ENCODE data around the gene MKKS. TPM values are rescaled to one million over a fixed set of nuclear protein-coding genes. Genes with fewer than 3 reads are reported as not detected.

Gene MKKS
- total and polyA plus RNA-seq, 2 of the 13 experiments (the other 11 are each of a cell fraction or from before 2014, with no cell fraction given), result 26.7 to 34.5 TPM

DNA sequence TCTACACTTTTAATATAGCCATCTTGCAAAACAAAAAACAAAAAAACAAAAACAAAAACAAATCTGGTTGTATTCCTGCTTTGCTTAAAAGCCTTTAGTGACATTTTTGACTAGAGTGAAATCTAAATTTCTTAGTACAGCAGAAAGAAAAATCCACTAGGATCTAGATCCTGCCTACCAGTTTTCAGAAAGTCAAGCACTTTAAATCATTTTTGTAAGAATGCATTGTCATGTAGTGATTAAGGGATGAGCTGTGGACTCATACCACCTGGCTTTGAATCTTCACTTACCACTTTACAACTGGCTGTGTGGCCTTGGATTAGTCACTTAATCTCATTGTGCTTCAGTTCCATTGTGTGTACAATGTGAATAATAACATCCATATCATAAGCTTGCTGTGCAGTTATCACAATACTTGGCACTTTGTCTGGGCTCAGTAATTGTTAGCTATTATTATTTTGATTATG is 4.0 kb downstream of the MKKS start (continued):
- TF ChIP-seq ZSCAN9 (CRISPR knock-in tag; IDR thresholded peaks at IDR 0.05; ENCODE audit: borderline replicate concordance), result 0 out of 2 replicates have a peak, but pooled peaks have one; percentile 5
- no peak for TF ChIP-seq GLI4 (CRISPR knock-in tag; IDR thresholded peaks at IDR 0.05; ENCODE audit: borderline replicate concordance)
- TF ChIP-seq MEIS1 (CRISPR knock-in tag; IDR thresholded peaks at IDR 0.05; ENCODE audit: borderline replicate concordance), result 0 out of 2 replicates have a peak, but pooled peaks have one; percentile 20
- 0 out of 2 replicates have a peak, but pooled peaks have one; percentile 10 for TF ChIP-seq PRDM15 (CRISPR knock-in tag; IDR thresholded peaks at IDR 0.05)
- TF ChIP-seq ZNF382 (CRISPR knock-in tag; IDR thresholded peaks at IDR 0.05; ENCODE audit: borderline replicate concordance), result no peak
- TF ChIP-seq FOSL1 (CRISPR knock-in tag; IDR thresholded peaks at IDR 0.05; ENCODE audit: borderline replicate concordance), result peak; percentile 70; the same call in 1 of the 2 replicates
- peak; percentile 35; the same call in 1 of the 2 replicates for TF ChIP-seq SSRP1 (CRISPR knock-in tag; IDR thresholded peaks at IDR 0.05)
- TF ChIP-seq SOX5 (CRISPR knock-in tag; IDR thresholded peaks at IDR 0.05; ENCODE audit: borderline replicate concordance), result peak; percentile 83
- peak; percentile 60; the same call in 1 of the 2 replicates for TF ChIP-seq EHMT2 (IDR thresholded peaks at IDR 0.05; ENCODE audit: borderline replicate concordance, low read depth, low read length)
- TF ChIP-seq ZNF296 (CRISPR knock-in tag; conservative IDR thresholded peaks at IDR 0.05), result no peak
- TF ChIP-seq PAWR (CRISPR knock-in tag; IDR thresholded peaks at IDR 0.05; ENCODE audit: borderline replicate concordance), result no peak
- TF ChIP-seq ZNF292 (CRISPR knock-in tag; IDR thresholded peaks at IDR 0.05; ENCODE audit: borderline replicate concordance, low read depth), result no peak
- peak; percentile 16; the same call in 1 of the 2 replicates for TF ChIP-seq ESRRA (CRISPR knock-in tag; IDR thresholded peaks at IDR 0.05; ENCODE audit: low read depth)
- no peak for TF ChIP-seq ZNF230 (CRISPR knock-in tag; IDR thresholded peaks at IDR 0.05)

All from HepG2 (cell line).